Heart left ventricle (tissue), 13 donors: ENCODE measurements around the gene SUSD1.

Experiments
- CTCF ChIP-seq, 12 donors: fragments of 200-600 bp; sonication (generic) in 4 of 12; IDR thresholded peaks; one replicate each; pipeline versions ENCODE4 v1.5.0 to v1.8.0; 2018 to 2022; ENCODE audit warnings: antibody characterized with exemption in 12 of 12, mild to moderate bottlenecking in 5 of 12
- POLR2A ChIP-seq, 2 donors: fragments of 450-650 bp; IDR thresholded peaks; one replicate each; pipeline ENCODE4 v1.6.1; 2017; ENCODE audit warnings: antibody characterized with exemption in 2 of 2, mild to moderate bottlenecking in 2 of 2, moderate library complexity in 2 of 2
- donor health status: ischemic (EF 13 %, LVEDD 7.1; RV severe dilation, severe dysfunction).
- donor health status: DM: no; HTN: yes; CAD: no.
- donor health status: DM: no; HTN: no; CAD: no.
- donor health status: ischemic (EF 25% LVEDD 6.9; RV normal size, moderate dysfunction).
- donor health status: ischemic (EF 25% LVEDD 5.7; RV mildly dilated, moderate dysfunction).
- donor health status: ischemic (EF 35%, LVEDD 5.7; RV mildly dilated, moderate dysfunction).
- donor health status: nonischemic (EF 11% LVEDD 7.7; RV severe dilation, severe dysfunction).
- donor health status: DM: yes; HTN: yes; CAD: no.
- donor health status: PGD.
- donor health status: ischemic (EF 29% LVEDD 5.4; RV normal size, mild dysfunction).
- donor health status: nonischemic (EF 23%, LVEDD 6.1; RV moderate dilation, normal function).

- TF ChIP-seq POLR2A (IDR thresholded peaks at IDR 0.05) (no peak), CTCF (IDR thresholded peaks at IDR 0.05) (no peak)
Observed at GRCh38 chr9:112059145-112059965, 115.7 kb downstream of the SUSD1 start.
